Activated T-cell treated with anti-CD3 and anti-CD28 coated beads for 1 hour (primary cell): ENCODE measurements around the gene TBC1D4.

Experiments
- DNase-seq: peaks from one replicate; pipeline ENCODE4 v3.0.0-alpha.2; 2020; ENCODE audit warnings: low read depth

The TBC1D4 gene

DNA sequence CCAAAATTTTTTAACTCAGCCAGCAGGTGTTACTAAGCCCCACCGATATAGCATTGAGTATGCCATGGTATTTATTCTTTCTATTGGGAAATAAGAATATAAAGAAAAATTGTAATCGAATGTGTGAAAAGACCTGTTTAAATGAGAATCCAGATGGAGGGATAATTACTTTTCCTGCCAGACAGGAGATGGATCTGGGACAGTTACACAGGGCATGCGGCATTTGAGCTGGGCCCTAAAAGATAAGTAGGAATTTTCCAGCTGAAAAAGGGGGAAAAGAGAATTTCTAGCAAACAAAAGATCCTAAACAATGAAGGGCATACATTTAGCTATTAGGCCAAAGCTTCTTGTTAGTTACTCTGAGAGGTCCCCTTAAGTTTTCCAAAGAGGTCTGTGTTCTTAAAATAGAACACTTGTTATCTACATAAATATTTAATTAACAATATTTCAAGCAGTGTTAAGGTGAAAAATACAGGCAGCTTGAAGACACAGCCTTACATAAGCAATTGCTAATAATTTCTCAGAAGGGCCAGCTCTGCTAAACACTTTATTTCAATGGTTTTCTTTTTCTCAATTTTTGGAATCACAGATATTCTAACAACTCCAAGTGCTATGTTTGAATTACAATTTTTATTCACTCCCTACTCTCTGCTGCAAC lies 63.7 kb downstream of the TBC1D4 start:
- DNase-seq: no peak

DNA sequence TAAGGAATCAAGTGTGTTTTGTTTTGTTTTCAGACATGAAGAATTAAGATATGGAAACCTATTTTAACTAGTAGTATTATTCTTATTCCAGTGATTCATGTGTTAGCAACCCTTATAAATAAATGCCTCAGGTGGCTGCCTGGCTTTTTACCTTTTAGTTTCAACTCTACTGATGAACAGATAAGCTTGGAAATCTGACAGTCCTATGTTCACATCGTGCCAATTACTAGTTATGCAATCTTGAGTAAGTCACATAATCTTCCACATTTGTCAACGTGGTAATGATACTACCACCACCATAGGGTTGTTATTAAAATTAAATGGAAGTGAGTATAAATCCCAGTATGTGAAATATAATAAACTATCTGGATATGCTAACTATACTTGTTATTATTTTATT lies 64.3 kb downstream of the TBC1D4 start:
- no peak for DNase-seq

GRCh38 chr13:75417012-75417384 lies 65.0 kb downstream of the TBC1D4 start:
- DNase-seq: no peak

DNA sequence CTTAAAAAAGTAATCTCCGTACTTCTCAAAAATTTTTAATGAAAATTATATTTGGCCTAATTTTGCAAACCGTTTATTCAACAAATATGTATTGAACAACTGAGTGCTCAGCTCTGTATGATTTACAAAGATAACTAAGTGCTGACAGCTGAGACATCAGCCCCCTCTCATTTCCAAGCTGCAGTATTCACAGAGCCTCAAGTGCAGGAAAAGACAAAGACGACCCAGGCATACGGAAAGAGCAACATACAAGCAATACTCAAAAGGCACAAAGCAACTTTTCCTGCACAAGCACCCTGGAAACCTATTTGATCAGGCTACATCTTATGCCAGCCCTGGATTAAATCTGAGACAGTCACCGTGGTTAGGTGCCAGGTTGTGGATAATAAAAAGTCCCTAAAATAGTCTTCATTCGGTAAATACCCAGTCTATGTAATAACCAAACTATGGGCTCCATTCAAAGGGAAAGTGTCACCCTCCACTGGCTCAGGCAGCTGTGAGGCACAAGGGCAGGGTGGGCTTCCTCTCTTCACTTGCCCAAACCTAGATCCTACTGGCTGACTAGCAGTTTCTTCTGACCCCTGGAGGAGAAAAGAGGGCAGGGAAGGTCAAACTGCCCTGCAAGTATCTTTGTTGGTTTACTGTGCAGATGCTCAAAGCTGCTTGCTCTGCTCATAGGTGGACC lies 65.5 kb downstream of the TBC1D4 start:
- no peak for DNase-seq

GRCh38 chr13:75415694-75416093 lies 66.3 kb downstream of the TBC1D4 start:
- DNase-seq: no peak

GRCh38 chr13:75415171-75415570 lies 66.8 kb downstream of the TBC1D4 start:
- no peak for DNase-seq

DNA sequence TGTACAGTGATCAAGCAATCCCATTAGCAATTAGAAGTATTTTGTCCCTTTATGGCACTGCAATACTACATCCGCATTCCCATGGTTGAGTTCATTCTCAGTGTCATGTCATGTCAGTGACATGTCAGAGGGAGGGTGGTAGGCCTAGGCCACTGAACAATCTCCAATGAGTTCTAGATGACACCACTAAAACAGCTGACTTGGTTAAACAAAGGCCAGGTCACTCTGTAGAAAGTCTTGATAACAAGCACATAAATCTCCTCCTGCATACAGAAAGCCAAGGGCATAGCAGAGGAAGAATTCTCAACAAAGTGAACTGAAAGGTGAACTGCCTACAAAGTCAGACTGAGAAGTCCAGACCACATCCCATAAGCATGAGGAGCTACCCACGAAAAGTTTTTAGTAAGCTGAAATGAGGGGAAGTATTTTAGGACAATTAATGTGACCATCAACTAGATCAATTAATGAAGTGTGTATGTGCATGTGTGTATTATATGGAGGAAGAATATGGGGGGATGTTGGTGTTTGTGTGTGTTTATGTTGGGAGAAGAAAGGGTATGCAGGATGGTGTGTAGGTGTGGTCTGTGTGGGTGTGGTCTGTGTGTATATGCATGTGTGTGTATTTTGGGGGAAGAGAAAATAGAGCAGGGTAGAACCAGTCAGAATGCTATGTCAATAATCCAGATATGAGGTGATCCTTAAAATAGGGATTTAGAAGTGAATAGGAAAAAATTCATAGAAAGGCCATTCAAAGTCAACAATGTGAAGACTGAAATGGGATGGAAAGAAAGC lies 67.7 kb downstream of the TBC1D4 start:
- no peak for DNase-seq

- no peak for DNase-seq
Observed at GRCh38 chr13:75411924-75412537, 69.9 kb downstream of the TBC1D4 start.

DNA sequence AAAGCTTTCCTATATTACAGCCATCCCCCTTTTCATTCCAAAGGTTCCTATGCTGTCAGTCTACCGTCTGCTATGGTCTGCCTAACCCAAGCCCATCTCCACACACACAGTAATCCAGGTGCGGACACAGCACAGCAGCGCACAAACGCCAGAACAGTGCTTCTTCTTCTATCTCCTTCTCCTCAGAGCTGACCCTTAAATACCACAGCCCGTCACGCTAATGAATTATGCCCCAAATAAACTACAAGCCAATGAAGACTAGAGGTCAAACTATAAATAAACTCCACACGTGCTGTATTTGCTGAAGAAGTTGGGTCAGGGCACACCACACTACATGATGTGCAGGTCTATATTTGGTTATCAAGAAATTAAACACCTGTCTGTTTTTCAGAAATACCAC lies 71.8 kb downstream of the TBC1D4 start:
- DNase-seq: no peak

DNA sequence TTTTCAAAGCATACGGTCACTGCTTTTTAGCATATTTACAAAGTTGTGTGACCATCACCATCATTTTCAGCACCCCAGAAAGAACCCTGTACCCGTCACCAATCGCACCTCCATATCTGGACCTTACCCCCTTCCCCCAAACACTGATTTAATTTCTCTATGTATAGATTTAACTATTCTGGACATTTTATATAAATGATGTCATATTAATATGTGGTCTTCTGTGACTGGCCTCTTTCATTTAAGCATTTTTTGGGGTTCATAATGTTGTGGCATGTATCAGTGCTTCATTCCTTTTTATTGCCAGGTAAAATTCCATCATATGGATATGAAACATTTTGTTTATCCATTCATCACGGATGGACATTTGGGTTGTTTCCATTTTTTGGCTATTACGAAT lies 74.0 kb downstream of the TBC1D4 start:
- no peak for DNase-seq

GRCh38 chr13:75407473-75407872 lies 74.5 kb downstream of the TBC1D4 start:
- DNase-seq: no peak

DNA sequence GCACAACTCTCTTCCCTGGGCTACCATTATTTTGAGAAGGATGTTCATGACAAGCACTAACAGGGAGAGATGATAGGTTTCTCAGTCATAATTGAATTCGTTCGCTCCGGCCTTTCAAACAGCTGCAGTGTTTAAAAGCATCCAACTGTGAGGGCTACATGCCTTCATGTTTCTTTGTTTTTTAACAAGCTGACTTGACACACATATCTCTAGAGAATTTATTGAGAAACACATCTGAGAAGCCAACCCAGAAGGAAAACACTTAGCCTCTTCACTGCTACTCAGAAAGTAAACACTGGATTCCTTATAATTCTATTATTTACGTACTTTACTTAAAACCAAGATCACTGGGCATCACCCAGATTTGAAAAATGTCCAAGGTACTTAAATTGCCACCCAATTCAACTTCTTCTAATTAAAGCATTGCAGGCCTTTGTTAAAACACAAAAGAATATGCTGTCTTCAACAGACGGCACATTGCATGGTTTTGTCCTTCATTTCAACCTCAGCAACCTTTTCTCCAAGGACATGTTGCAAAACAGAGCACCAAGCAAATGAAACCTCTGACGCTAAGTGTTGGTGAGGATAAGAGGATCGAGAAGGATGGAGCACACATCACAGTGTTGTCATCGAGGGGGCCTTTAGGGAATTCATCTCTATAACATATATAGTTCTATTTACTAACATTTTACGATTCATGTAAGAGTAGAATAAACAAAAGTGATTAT lies 75.8 kb downstream of the TBC1D4 start:
- no peak for DNase-seq

DNA sequence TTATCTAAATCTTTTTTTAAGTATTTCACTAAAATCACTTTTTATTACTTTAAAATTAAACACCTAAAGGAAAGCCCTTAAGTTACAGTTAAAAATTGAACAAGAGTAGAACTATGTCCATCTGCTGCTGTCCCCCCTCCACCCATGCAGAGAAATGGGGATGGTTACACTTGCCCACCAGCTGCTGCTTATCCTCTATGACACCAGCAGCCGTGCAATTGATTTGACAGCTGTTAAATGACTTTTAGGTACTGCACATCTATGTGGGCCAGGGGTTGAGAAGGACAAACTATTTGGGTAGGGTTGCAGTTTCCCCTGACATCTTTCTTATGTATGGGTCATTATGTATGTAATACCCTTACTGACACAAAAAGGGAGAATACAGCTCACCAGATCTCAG lies 77.2 kb downstream of the TBC1D4 start:
- DNase-seq: no peak

- DNase-seq: no peak
Observed at GRCh38 chr13:75402787-75403186, 79.2 kb downstream of the TBC1D4 start.

- no peak for DNase-seq
Observed at GRCh38 chr13:75400775-75401174, 81.2 kb downstream of the TBC1D4 start.

DNA sequence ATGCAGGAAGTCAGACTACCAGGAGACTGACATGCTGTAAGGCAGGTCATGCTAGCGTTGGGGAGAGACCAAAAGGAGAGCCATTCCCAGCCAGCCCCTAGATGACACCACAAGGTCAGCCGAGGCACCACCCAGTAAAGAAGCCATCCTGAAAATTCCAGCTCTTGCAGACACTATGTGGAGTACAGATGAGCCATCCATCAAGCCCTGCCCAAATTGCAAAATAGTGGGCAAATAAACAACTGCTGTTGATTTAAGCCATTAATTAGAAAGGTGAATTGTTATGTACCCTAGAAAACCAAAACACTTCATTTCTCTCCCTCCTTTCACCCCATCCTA lies 82.1 kb downstream of the TBC1D4 start:
- DNase-seq: no peak

DNA sequence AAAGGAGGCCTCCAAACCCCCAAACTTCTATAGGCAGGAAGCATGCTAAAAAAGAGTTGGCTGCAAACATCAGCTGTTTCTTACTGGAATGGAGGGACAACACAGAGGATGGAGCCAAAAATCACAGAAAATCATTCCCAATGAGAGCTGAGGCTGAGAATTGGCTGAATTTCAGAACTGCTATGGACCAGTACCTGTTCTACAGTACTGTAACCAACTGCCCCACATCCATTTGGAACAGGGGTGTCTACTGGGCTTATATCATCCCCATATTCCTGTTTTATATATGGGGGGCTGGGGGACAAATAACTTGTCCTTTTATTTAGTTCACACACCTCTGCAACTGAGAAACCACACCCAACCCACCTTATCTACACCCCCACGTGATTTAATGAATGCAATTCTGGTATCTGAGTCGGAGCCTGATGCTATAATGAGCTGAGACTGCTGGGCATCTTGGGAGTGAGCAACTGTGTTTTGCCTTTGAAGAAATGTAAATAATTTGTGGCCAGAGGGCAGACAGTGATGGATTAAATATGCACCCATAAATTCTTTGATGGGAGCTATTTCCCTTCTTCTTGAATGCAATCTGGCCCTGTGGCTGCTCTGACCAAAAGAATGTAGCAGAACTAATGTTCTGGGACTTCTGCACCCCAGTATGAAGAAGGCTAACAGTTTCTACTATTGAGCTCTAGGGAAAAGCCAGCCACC lies 82.6 kb downstream of the TBC1D4 start:
- DNase-seq: no peak

- no peak for DNase-seq
Observed at GRCh38 chr13:75398072-75398471, 83.9 kb downstream of the TBC1D4 start.

DNA sequence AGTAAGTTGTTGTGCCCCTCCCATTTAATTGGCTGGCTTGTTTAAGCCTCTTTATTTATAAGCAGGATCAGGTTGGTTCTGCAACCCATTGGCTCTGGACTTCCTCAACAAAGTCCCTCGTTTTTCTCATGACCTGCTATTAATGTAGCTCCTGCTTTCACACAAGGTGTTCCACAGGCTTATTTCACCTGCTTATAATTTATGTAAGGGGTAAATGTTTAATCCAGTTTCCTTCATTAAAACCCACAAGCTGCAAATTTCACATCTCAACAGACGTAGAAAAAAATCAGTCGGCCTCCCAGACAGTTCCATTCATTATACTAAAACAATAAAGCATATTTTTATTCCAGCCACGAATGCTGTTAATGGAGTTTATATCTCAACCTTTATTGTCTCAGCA lies 86.1 kb downstream of the TBC1D4 start:
- no peak for DNase-seq

- DNase-seq: no peak
Observed at GRCh38 chr13:75395066-75395465, 86.9 kb downstream of the TBC1D4 start.

GRCh38 chr13:75393839-75394520 lies 88.0 kb downstream of the TBC1D4 start:
- DNase-seq: no peak
